ENCODE data around the gene TAL1. TPM values are rescaled to one million over a fixed set of nuclear protein-coding genes. Genes with fewer than 3 reads are reported as not detected.

The TAL1 gene
- total and polyA plus RNA-seq, 4 donors: 6.4 to 9.6 (median 9.0) TPM

- no peak for DNase-seq
- Histone ChIP-seq H3K9ac (ENCODE audit: insufficient read depth in 1 of 2, low read length in 2 of 2) (no peak overlapping the region), H3K36me3 (ENCODE audit: control insufficient read depth in 4 of 4, insufficient read depth in 4 of 4, low read length in 4 of 4) (no peaks in the 10 kb centered on the region), H3K4me1 (ENCODE audit: control insufficient read depth in 5 of 5, insufficient read depth in 5 of 5, low read length in 5 of 5) (peaks cover 0 to 6% (median 0%) of the 10 kb centered on the region in 5 donors), H3K4me3 (no peak overlapping the region), H3K27me3 (ENCODE audit: control insufficient read depth in 3 of 3, insufficient read depth in 3 of 3, low read length in 2 of 3) (peaks cover 0 to 4% (median 0%) of the 10 kb centered on the region in 3 donors), H3K27ac (ENCODE audit: low read depth in 1 of 2, low read length in 1 of 2) (no peak overlapping the region), H3K9me3 (ENCODE audit: control insufficient read depth in 4 of 4, insufficient read depth in 3 of 4, low read length in 3 of 4) (no peaks in the 10 kb centered on the region)
- no peak for TF ChIP-seq CTCF (IDR thresholded peaks at IDR 0.05; ENCODE audit: control extremely low read depth, extremely low read depth)
- no peak for ATAC-seq (ENCODE audit: insufficient read depth, low FRiP score)
- 91 to 95% methylated on average over 4 of the region's 4 CpGs for WGBS, 2 donors
Measured at GRCh38 chr1:47215713-47216112, 16.3 kb downstream of the TAL1 start.

- TF ChIP-seq CTCF (IDR thresholded peaks at IDR 0.05; ENCODE audit: control extremely low read depth, extremely low read depth): no peak
- Histone ChIP-seq H3K27ac (ENCODE audit: low read depth in 1 of 2, low read length in 1 of 2) (no peak overlapping the region), H3K36me3 (ENCODE audit: control insufficient read depth in 4 of 4, insufficient read depth in 4 of 4, low read length in 4 of 4) (no peaks in the 10 kb centered on the region), H3K27me3 (ENCODE audit: control insufficient read depth in 3 of 3, insufficient read depth in 3 of 3, low read length in 2 of 3) (peaks cover 0 to 7% (median 0%) of the 10 kb centered on the region in 3 donors), H3K9me3 (ENCODE audit: control insufficient read depth in 4 of 4, insufficient read depth in 3 of 4, low read length in 3 of 4) (no peaks in the 10 kb centered on the region), H3K9ac (ENCODE audit: insufficient read depth in 1 of 2, low read length in 2 of 2) (no peak overlapping the region), H3K4me3 (no peak overlapping the region), H3K4me1 (ENCODE audit: control insufficient read depth in 5 of 5, insufficient read depth in 5 of 5, low read length in 5 of 5) (peaks cover 0 to 6% (median 0%) of the 10 kb centered on the region in 5 donors)
- DNase-seq (no peak), ATAC-seq (ENCODE audit: insufficient read depth, low FRiP score) (no peak)
- 25 to 61% methylated on average over 3 of the region's 3 CpGs for WGBS, 2 donors
Measured at GRCh38 chr1:47214549-47214948, 17.5 kb downstream of the TAL1 start.

- 83 to 85% methylated on average over 11 of the region's 11 CpGs for WGBS, 2 donors
- TF ChIP-seq CTCF (IDR thresholded peaks at IDR 0.05; ENCODE audit: control extremely low read depth, extremely low read depth): no peak
Measured at GRCh38 chr1:47213230-47213963, 18.6 kb downstream of the TAL1 start.

More at GRCh38 chr1:47213230-47213963, 18.6 kb downstream of the TAL1 start:
- Histone ChIP-seq H3K4me3 (no peak overlapping the region), H3K9me3 (ENCODE audit: control insufficient read depth in 4 of 4, insufficient read depth in 3 of 4, low read length in 3 of 4) (no peaks in the 10 kb centered on the region), H3K36me3 (ENCODE audit: control insufficient read depth in 4 of 4, insufficient read depth in 4 of 4, low read length in 4 of 4) (no peaks in the 10 kb centered on the region), H3K4me1 (ENCODE audit: control insufficient read depth in 5 of 5, insufficient read depth in 5 of 5, low read length in 5 of 5) (peaks cover 0 to 6% (median 0%) of the 10 kb centered on the region in 5 donors), H3K27ac (ENCODE audit: low read depth in 1 of 2, low read length in 1 of 2) (peak overlapping the region in 1 of 2 donors; percentile 69), H3K27me3 (ENCODE audit: control insufficient read depth in 3 of 3, insufficient read depth in 3 of 3, low read length in 2 of 3) (peaks cover 0 to 8% (median 0%) of the 10 kb centered on the region in 3 donors), H3K9ac (ENCODE audit: insufficient read depth in 1 of 2, low read length in 2 of 2) (no peak overlapping the region)
- no peak for ATAC-seq (ENCODE audit: insufficient read depth, low FRiP score)
- no peak for DNase-seq
